Omental fat pad (tissue), 4 donors: Measurements from ENCODE around the gene CELA2A. TPM values are rescaled to one million over a fixed set of nuclear protein-coding genes. Genes with fewer than 3 reads are reported as not detected.

ENCODE experiments used
- ATAC-seq: fragments of 150-250 bp; one replicate; pipeline ENCODE4 v1.9.1; 2016; ENCODE audit warnings: mild to moderate bottlenecking, moderate library complexity; ENCODE audit not compliant: low FRiP score
- DNase-seq: peaks from one replicate; pipeline ENCODE4 v3.0.0-alpha.2; 2019; ENCODE audit warnings: low spot score
- total RNA-seq, 4 donors: library from RNA; depleted of rRNA; stranded (reverse); fragments of >200 nt; gene quantifications; one replicate each; pipeline ENCODE4 v1.1.0, GENCODE V29; 2016
- TF ChIP-seq, protein P1 (sequence below), 3 donors: fragments of 450-650 bp; IDR thresholded peaks; one replicate each; pipeline ENCODE4 v1.5.1; 2016 to 2017; ENCODE audit warnings: antibody characterized with exemption in 3 of 3, mild to moderate bottlenecking in 3 of 3, moderate library complexity in 2 of 3

The CELA2A gene
- total RNA-seq, 4 donors from 2014 or later = not detected

DNA sequence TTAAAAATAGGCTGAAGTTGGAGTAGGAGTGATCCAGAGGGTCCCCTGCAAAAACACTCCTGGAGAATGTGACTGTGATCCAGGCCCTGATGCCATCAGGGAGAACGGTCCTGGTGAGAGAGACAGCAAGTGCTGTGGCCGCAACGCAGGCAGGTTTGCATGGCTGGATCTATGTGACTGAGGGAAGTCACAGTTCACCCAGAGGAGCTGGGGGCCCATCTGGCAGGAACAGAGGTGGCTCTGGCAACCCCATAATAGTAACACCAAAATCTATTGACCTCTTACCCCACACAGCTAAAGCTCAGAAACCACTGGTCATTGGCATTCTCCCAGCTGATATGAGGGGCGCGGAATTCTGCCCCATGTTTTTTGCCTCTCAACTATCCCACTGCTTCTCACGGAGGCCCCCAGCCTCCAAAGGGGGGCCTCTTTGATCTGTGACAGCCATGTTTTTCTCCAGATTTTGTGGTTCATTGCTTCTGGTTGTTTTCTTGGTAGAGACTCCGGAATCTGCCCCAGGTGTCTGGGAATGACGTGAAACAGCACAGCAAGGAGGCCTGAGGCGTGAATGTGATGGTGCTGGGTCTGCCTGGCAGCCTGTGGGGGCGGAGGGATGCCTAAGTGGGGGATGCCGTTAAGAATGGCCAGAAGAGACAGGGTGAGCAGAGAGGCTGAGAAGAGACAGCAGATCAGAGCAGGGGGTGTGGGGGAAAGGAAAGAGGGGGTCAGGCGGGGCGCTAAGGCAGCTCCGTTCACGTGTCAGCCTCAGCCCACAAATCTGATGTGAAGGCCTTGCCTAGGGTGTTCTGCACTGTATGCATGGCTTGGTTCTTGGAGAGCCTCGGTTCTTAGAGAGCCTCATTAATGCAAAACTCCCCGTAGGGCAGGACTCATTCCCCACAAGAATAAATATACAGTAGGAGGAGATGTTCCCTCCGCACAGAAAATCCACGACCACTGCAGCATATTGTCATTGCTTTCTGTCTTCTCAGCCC, 43.9 kb downstream of the CELA2A start:
- DNase-seq (no peak), ATAC-seq (no peak)
- TF ChIP-seq, protein P1, sequence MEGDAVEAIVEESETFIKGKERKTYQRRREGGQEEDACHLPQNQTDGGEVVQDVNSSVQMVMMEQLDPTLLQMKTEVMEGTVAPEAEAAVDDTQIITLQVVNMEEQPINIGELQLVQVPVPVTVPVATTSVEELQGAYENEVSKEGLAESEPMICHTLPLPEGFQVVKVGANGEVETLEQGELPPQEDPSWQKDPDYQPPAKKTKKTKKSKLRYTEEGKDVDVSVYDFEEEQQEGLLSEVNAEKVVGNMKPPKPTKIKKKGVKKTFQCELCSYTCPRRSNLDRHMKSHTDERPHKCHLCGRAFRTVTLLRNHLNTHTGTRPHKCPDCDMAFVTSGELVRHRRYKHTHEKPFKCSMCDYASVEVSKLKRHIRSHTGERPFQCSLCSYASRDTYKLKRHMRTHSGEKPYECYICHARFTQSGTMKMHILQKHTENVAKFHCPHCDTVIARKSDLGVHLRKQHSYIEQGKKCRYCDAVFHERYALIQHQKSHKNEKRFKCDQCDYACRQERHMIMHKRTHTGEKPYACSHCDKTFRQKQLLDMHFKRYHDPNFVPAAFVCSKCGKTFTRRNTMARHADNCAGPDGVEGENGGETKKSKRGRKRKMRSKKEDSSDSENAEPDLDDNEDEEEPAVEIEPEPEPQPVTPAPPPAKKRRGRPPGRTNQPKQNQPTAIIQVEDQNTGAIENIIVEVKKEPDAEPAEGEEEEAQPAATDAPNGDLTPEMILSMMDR (IDR thresholded peaks at IDR 0.05) = no peak

DNA sequence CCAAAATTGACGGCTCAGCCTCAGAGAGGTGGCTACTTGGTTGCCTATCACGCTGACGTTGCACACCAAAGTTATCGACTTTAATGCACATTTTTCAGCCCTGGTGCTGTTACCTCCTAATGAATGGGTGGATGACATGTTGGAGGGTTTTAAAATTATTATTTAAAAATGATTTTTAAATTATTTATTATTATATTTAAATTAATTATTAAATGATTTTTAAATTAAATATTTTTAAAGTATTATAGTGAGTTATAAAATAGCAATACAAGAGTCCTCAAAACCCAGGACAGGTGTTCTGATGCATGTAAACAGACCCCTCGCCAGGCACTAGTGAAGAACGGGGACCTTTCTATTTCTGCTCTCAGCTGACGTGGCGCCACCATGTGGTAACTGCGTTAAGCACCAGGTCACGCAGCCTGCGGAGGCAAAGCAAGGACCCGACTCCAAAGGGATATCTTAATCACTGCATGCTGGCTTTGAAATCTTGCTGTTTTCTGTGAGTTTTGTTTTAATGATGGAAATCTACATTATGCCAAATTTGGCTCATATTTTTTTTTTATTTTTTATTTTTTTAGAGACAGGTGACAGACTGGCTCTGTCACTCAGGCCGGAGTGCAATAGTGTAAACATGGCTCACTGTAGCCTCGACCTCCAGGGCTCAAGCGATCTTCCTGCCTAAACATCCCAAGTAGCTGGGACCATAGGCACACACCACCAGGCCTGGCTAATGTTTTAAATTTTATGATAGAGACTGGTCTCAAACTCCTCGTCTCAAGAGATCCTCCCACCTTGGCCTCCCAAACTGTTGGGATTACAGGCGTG, 44.9 kb downstream of the CELA2A start:
- ATAC-seq = no peak
- peak; percentile 40 for DNase-seq
- TF ChIP-seq, protein P1 (IDR thresholded peaks at IDR 0.05) = no peak

DNA sequence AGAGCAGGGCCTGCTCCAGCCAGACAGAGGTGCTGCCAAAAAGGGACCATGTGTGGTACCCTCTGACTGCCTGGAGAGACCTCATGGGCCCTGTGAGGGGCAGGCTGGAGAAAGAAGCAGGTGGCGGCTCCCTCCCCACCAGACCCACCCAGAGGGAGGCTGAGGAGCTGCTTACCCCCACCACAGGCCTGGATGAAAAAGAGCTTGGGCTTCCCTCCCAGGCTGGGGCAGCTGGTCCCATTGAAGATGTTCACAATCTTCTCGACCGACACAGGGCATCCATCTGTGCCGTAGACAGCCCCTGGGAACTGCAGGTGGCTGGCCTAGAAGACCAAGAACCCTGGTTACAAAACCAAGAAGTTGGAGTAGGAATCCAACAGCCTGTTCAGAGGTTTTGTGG, 47.9 kb downstream of the CELA2A start:
- TF ChIP-seq, protein P1 (IDR thresholded peaks at IDR 0.05) = no peak
- DNase-seq = no peak
- ATAC-seq = no peak

DNA sequence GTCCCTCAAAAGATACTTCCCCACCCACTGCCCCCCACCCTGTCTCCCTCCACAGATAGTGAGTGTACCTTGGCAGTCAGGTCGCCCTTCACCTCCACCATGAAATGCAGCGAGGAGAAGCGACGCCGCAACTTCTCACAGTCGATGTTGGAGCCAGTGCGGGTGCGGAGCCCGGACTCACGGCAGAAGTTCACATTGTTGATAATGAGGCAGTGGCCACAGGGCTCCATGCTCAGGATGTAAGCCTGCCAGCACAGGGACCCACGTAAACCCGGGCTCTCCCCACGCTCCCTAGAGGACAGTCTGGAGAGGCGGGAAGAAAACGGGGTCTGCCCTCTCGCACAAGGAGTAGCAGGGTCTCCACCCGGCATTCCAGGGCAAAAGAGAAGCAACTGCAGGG, 50.3 kb downstream of the CELA2A start:
- no peak for ATAC-seq
- no peak for DNase-seq

DNA sequence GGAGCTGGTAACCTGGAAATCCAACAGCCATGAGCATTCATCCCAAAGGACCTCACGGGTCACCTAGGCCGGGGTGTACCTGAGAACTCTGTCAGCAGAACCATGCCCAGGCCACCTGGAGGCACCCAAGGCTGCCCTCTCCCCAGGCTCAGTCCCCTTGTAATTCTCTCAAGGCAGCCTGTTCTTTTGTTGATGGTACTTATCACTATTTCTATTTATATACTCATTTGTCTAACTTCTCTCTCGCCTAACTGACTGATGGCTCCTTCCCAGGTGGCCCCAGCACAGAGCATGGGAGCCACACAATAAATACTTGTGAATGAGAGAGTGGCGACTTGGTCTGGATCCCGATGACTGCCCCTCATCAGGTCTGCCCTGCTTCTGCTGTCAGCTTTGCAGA, 50.7 kb downstream of the CELA2A start:
- TF ChIP-seq, protein P1 (IDR thresholded peaks at IDR 0.05) = no peak
- DNase-seq (no peak), ATAC-seq (no peak)

More for the DNA sequence above, 50.3 kb downstream of the CELA2A start:
- TF ChIP-seq, protein P1 (IDR thresholded peaks at IDR 0.05) = no peak

DNA sequence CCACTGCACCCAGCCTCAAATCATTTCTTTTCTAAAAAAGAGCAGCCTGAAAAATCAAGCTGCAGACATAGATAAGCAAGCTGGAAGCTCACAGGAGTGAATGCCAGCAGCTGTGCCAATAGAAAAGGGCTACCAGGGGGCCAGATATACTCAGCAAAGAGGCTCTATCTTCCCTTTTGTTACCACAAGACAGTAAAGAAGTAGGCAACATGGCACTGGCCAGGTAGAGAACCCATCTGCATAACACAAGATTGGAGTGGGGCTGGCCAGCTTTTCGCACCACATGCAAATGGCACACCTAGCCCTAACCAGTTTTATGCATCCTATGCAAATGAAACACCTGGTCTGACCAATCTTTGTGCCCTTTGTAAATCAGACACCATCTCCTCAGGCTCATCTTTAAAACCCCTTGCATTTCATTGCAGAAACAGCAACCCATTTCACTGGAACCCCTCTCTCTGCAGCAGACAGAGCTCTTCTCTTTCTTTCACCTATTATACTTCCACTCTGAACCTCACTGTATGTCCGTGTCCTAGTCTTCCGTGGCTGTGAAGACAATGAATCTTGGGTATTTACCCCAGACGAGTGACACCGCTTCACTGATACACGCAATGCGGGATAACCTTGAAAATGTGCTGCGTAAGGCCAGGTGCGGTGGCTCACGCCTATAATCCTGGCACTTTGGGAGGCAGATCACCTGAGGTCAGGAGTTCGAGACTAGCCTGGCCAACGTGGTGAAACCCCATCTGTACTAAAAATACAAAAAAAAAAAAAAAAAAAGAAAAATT, 52.4 kb downstream of the CELA2A start:
- no peak for DNase-seq
- TF ChIP-seq, protein P1 (IDR thresholded peaks at IDR 0.05) = no peak

More for the DNA sequence above, 52.4 kb downstream of the CELA2A start:
- no peak for ATAC-seq
